Activated CD8-positive, alpha-beta T cell treated with anti-CD3 and anti-CD28 coated beads, Interleukin-2, amount 10 ng/mL, durations not matched to agents 7 days and 5 days (primary cell): ENCODE measurements around the gene ZFP36L2. TPM values are rescaled to one million over a fixed set of nuclear protein-coding genes. Genes with fewer than 3 reads are reported as not detected.

Experiments
- ATAC-seq: fragments of 150-1000 bp; cut with Tn5 transposase; one replicate; pipeline ENCODE4 v1.10.0; 2021; ENCODE audit warnings: moderate library complexity
- CTCF ChIA-PET: fragments of 350-600 bp; sonication (Branson Sonifier 250); formaldehyde crosslinking; loops from one replicate; lab custom pipeline; 2021; ENCODE audit warnings: antibody characterized with exemption; lab: Charles Lee
- POLR2A ChIA-PET: fragments of 350-600 bp; sonication (Branson Sonifier 250); formaldehyde crosslinking; loops from one replicate; lab custom pipeline; 2021; ENCODE audit warnings: antibody characterized with exemption; lab: Charles Lee
- DNase-seq: peaks from one replicate; pipeline ENCODE4 v3.0.0-alpha.2; 2020
- H3K27ac Mint-ChIP-seq: one replicate; pipeline ENCODE4 v1.8.0; 2021; ENCODE audit warnings: mild to moderate bottlenecking, mixed read lengths
- H3K27me3 Mint-ChIP-seq: one replicate; pipeline ENCODE4 v1.8.0; 2021; ENCODE audit warnings: low read depth, mixed read lengths
- H3K36me3 Mint-ChIP-seq: one replicate; pipeline ENCODE4 v1.8.0; 2021; ENCODE audit warnings: low read depth, mixed read lengths
- H3K4me1 Mint-ChIP-seq: one replicate; pipeline ENCODE4 v1.8.0; 2021; ENCODE audit warnings: low read depth, mixed read lengths
- H3K4me3 Mint-ChIP-seq: one replicate; pipeline ENCODE4 v1.8.0; 2021; ENCODE audit warnings: mild to moderate bottlenecking, mixed read lengths
- H3K9me3 Mint-ChIP-seq: one replicate; pipeline ENCODE4 v1.8.0; 2022; ENCODE audit warnings: mixed read lengths; ENCODE audit not compliant: insufficient read depth
- total RNA-seq, 2 experiments: library from RNA; stranded (reverse); gene quantifications; one replicate each; pipeline ENCODE4 v1.2.3, GENCODE V29; 2021

ZFP36L2 gene
- total RNA-seq, 2 experiments from 2014 or later = 166 TPM

GRCh38 chr2:43202289-43202688 is 24.1 kb downstream of the ZFP36L2 start:
- no peak overlapping the region for H3K4me3 Mint-ChIP-seq
- peak overlapping the region; percentile 4 for H3K27ac Mint-ChIP-seq
- DNase-seq (no peak), ATAC-seq (no peak)
- H3K27me3 Mint-ChIP-seq = no peaks in the 10 kb centered on the region
- ChIA-PET CTCF (interaction anchor here (0.8 to 3.2 kb wide), 6 partner anchors 11 to 32 kb away, joined by 3 to 17 read pairs (median 4); no protein-coding TSS in a partner anchor), POLR2A (interaction anchor here (1.0 to 1.3 kb wide), 2 partner anchors 17 to 24 kb away, joined by 4 to 10 read pairs; partner anchors contain the start of gene ZFP36L2)
- H3K9me3 Mint-ChIP-seq = no peaks in the 10 kb centered on the region
- peaks cover 31% of the 10 kb centered on the region for H3K4me1 Mint-ChIP-seq
- H3K36me3 Mint-ChIP-seq = no peaks in the 10 kb centered on the region

DNA sequence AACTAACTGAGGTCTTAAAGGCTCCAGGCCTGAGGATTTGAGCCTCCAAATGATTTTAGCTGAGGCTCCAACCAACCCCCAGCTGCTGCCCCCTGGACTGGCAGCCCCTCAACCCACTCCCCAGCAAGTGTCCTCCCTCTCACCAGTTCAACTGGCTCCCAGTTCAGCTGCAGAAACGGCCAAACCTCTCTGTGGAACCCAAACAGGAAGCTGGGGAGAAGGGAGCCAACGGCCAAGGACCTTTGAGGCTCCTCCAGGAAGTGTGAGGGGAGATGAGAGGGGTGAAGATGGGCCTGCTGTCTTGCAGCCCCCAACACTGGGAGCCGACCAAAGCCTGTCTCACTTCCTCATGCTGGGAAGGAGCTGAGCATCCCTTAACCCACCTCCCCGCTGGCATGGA is 24.9 kb downstream of the ZFP36L2 start:
- DNase-seq (no peak), ATAC-seq (no peak)
- ChIA-PET CTCF (interaction anchor here (0.6 to 3.2 kb wide), 3 partner anchors 9 to 177 kb away, joined by 3 to 17 read pairs (median 3); no protein-coding TSS in a partner anchor), POLR2A (interaction anchor here (0.7 to 1.3 kb wide), 3 partner anchors 14 to 25 kb away, joined by 4 to 10 read pairs (median 6); partner anchors contain the start of gene ZFP36L2)
- Mint-ChIP-seq H3K4me1 (peaks cover 38% of the 10 kb centered on the region), H3K27me3 (no peaks in the 10 kb centered on the region), H3K9me3 (no peaks in the 10 kb centered on the region), H3K27ac (peak overlapping the region; percentile 77), H3K36me3 (peaks cover 2% of the 10 kb centered on the region), H3K4me3 (no peak overlapping the region)

DNA sequence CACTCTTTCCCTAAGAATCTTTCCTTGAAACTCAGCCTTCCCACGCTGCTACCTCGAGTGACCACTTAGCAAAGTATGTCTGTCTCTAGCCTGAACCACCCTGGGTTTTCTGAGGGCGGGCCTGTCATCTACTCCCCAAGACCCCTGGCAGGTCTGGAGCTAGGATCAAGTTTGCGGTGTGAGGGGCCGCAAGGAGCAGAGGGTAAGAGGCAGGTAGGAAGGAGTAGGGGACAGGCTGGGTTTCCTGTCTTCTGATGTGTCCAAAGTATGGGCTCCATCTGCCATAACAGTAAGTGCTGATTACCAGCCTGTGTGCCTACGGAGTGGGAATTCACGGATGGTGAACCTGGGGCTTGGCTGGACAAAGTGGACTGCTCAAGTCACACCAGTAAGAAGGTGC is 25.4 kb downstream of the ZFP36L2 start:
- no peak for ATAC-seq
- H3K36me3 Mint-ChIP-seq = peaks cover 2% of the 10 kb centered on the region
- H3K4me1 Mint-ChIP-seq = peaks cover 40% of the 10 kb centered on the region
- ChIA-PET POLR2A (interaction anchor here (0.8 to 1.3 kb wide), 3 partner anchors 19 to 27 kb away, joined by 6 to 10 read pairs (median 6); partner anchors contain the start of gene ZFP36L2), CTCF (interaction anchor here (3.2 kb wide), 1 partner anchor 31 kb away, joined by 17 read pairs; no protein-coding TSS in a partner anchor)
- no peaks in the 10 kb centered on the region for H3K9me3 Mint-ChIP-seq
- H3K27ac Mint-ChIP-seq = peak overlapping the region; percentile 77
- H3K27me3 Mint-ChIP-seq = no peaks in the 10 kb centered on the region
- DNase-seq = no peak
- H3K4me3 Mint-ChIP-seq = no peak overlapping the region

DNA sequence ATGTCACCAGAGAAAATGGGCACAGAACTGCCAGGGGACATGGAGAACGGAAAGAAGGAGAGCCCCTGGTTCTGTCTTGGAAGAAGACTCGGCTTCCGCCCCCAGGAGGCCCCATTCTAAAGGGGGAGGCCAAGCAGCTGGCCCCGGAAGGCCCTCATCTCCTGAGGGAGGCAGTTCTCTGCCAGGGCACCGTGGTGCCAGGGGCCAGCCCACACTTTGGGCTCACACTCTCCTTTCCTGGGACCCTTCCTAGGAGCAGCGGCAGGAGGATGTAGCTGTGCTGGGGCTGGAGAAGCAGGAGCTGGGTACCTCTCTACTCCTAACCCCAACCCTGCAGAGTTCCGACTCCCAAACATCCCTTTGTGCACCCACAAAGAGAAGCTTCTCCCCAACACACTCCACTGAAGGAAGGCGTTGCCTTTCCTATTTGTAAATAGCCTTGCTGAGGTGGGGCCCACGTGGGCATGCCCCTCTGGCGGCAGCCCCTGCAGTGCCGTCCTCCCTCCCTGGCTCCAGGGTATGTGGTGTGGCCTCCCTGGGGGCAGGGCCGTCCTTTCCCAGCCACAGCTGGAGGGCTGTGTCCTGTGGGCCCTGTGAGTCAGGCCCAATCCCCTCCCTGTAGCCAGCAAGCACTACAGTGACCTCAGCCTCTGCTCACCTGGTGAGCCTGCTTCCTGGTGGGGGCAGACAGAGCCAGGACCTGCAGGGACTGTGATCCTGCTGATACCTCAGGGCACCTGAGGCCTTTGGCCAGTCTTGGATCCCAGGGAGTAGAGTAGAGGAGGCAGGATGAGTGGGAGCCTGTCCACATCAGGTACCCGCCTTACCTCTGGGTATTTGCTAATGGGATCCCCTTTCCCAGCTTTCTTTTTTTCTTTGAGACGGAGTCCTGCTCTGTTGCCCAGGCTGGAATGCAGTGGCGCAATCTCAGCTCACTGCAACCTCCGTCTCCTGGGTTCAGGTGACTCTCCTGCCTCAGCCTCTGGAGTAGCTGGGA is 26.6 kb downstream of the ZFP36L2 start:
- no peak overlapping the region for H3K4me3 Mint-ChIP-seq
- ChIA-PET CTCF (interaction anchor here (1.1 to 1.4 kb wide), 2 partner anchors 18 to 25 kb away, joined by 3 to 4 read pairs; no protein-coding TSS in a partner anchor), POLR2A (interaction anchor here (0.6 to 1.2 kb wide), 4 partner anchors 25 to 70 kb away, joined by 3 to 6 read pairs (median 3); no protein-coding TSS in a partner anchor)
- ATAC-seq (no peak), DNase-seq (no peak)
- H3K4me1 Mint-ChIP-seq = peaks cover 51% of the 10 kb centered on the region
- no peak overlapping the region for H3K27ac Mint-ChIP-seq
- H3K27me3 Mint-ChIP-seq = no peaks in the 10 kb centered on the region
- H3K9me3 Mint-ChIP-seq = no peaks in the 10 kb centered on the region
- peaks cover 2% of the 10 kb centered on the region for H3K36me3 Mint-ChIP-seq

GRCh38 chr2:43198263-43198662 is 28.1 kb downstream of the ZFP36L2 start:
- no peak overlapping the region for H3K4me3 Mint-ChIP-seq
- DNase-seq (no peak), ATAC-seq (no peak)
- POLR2A ChIA-PET = interaction anchor here (7.0 kb wide), 1 partner anchor 21 kb away, joined by 71 read pairs; no protein-coding TSS in a partner anchor
- peaks cover 62% of the 10 kb centered on the region for H3K4me1 Mint-ChIP-seq
- H3K9me3 Mint-ChIP-seq = no peaks in the 10 kb centered on the region
- H3K27ac Mint-ChIP-seq = no peak overlapping the region
- CTCF ChIA-PET = interaction anchor here (1.7 kb wide), 1 partner anchor 24 kb away, joined by 4 read pairs; no protein-coding TSS in a partner anchor
- H3K27me3 Mint-ChIP-seq = no peaks in the 10 kb centered on the region
- peaks cover 2% of the 10 kb centered on the region for H3K36me3 Mint-ChIP-seq

- Mint-ChIP-seq H3K9me3 (no peaks in the 10 kb centered on the region), H3K4me3 (no peak overlapping the region), H3K27me3 (no peaks in the 10 kb centered on the region), H3K4me1 (peaks cover 68% of the 10 kb centered on the region), H3K27ac (peak overlapping the region; percentile 75), H3K36me3 (peaks cover 2% of the 10 kb centered on the region)
- ChIA-PET CTCF (interaction anchor here (1.2 to 1.9 kb wide), 3 partner anchors 25 to 63 kb away, joined by 3 to 4 read pairs (median 4); no protein-coding TSS in a partner anchor), POLR2A (interaction anchor here (1.6 to 7.0 kb wide), 2 partner anchors 22 to 26 kb away, joined by 4 to 71 read pairs; no protein-coding TSS in a partner anchor)
- DNase-seq (no peak), ATAC-seq (no peak)
Measured at GRCh38 chr2:43197588-43197896, 28.9 kb downstream of the ZFP36L2 start.

- CTCF ChIA-PET = interaction anchor here (1.2 to 1.9 kb wide), 3 partner anchors 25 to 63 kb away, joined by 3 to 4 read pairs (median 4); no protein-coding TSS in a partner anchor
- H3K4me1 Mint-ChIP-seq = peaks cover 69% of the 10 kb centered on the region
- no peaks in the 10 kb centered on the region for H3K27me3 Mint-ChIP-seq
- no peak for DNase-seq
- POLR2A ChIA-PET = interaction anchor here (1.6 to 7.0 kb wide), 2 partner anchors 23 to 27 kb away, joined by 4 to 71 read pairs; no protein-coding TSS in a partner anchor
- H3K27ac Mint-ChIP-seq = peak overlapping the region; percentile 75
- H3K36me3 Mint-ChIP-seq = peaks cover 2% of the 10 kb centered on the region
- no peak for ATAC-seq
- H3K4me3 Mint-ChIP-seq = peak overlapping the region; percentile 23
- no peaks in the 10 kb centered on the region for H3K9me3 Mint-ChIP-seq
Measured at GRCh38 chr2:43196768-43197587, 29.4 kb downstream of the ZFP36L2 start.

- DNase-seq (no peak), ATAC-seq (peak; percentile 14)
- POLR2A ChIA-PET = interaction anchor here (1.0 to 7.0 kb wide), 8 partner anchors 15 to 60 kb away, joined by 4 to 71 read pairs (median 8); partner anchors contain the start of gene ZFP36L2
- peak overlapping the region; percentile 77 for H3K4me3 Mint-ChIP-seq
- CTCF ChIA-PET = interaction anchor here (0.6 to 6.3 kb wide), 10 partner anchors 14 to 67 kb away, joined by 3 to 45 read pairs (median 5); partner anchors contain the start of gene ZFP36L2
- peaks cover 65% of the 10 kb centered on the region for H3K4me1 Mint-ChIP-seq
- no peaks in the 10 kb centered on the region for H3K9me3 Mint-ChIP-seq
- H3K36me3 Mint-ChIP-seq = peaks cover 2% of the 10 kb centered on the region
- peak overlapping the region; percentile 94 for H3K27ac Mint-ChIP-seq
- H3K27me3 Mint-ChIP-seq = no peaks in the 10 kb centered on the region
Measured at GRCh38 chr2:43194121-43194869, 32.1 kb downstream of the ZFP36L2 start.

DNA sequence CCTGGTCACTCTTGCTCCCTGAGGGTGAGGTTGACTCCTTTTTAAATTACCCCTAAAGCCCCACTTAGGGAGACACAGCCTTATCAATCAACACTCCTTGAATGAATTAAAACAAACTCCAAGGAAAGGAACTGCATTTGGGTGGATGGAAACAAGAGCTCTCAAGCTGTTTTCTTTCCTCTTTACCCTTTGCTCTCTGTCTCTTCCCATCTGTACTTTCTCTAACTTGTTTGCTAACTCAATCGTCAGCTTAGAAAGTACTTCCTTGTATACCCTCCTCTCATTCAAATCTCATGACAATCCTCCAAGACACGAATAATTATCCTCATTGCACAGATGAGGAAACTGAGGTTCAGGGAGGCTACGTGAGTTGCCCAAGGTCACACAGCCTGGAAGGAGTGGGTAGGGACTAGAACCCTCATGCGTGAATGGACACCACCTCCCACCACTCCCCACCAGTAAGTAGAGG is 32.7 kb downstream of the ZFP36L2 start:
- no peak for DNase-seq
- Mint-ChIP-seq H3K27ac (peak overlapping the region; percentile 94), H3K4me1 (peaks cover 68% of the 10 kb centered on the region), H3K36me3 (peaks cover 2% of the 10 kb centered on the region), H3K4me3 (peak overlapping the region; percentile 77), H3K27me3 (no peaks in the 10 kb centered on the region), H3K9me3 (no peaks in the 10 kb centered on the region)
- no peak for ATAC-seq
- ChIA-PET POLR2A (interaction anchor here (1.7 to 7.0 kb wide), 6 partner anchors 14 to 60 kb away, joined by 4 to 71 read pairs (median 8); partner anchors contain the start of gene ZFP36L2), CTCF (interaction anchor here (0.6 to 6.3 kb wide), 7 partner anchors 14 to 36 kb away, joined by 3 to 45 read pairs (median 8); partner anchors contain the start of gene ZFP36L2)
